MG63 (cell line): Measurements from ENCODE around the gene RPH3AL. TPM values are rescaled to one million over a fixed set of nuclear protein-coding genes. Genes with fewer than 3 reads are reported as not detected.

Experiments
- DNase-seq: peaks from one replicate; pipeline ENCODE4 v3.0.0-alpha.2; 2020
- H3K27me3 ChIP-seq: fragments of 250-450 bp; sonication (Bioruptor Pico); 2 replicates; pipeline ENCODE4 v1.5.1; 2020; ENCODE audit warnings: mild to moderate bottlenecking, moderate library complexity
- H3K36me3 ChIP-seq: fragments of 250-450 bp; sonication (Bioruptor Pico); 2 replicates; pipeline ENCODE4 v1.5.1; 2020; ENCODE audit warnings: mild to moderate bottlenecking, moderate library complexity
- H3K4me3 ChIP-seq: fragments of 250-450 bp; sonication (Bioruptor Pico); 2 replicates; pipeline ENCODE4 v1.5.1; 2020; ENCODE audit warnings: mild to moderate bottlenecking, moderate library complexity
- H3K9me3 ChIP-seq: fragments of 250-450 bp; sonication (Bioruptor Pico); 2 replicates; pipeline ENCODE4 v1.5.1; 2020; ENCODE audit warnings: mild to moderate bottlenecking, moderate library complexity
- total RNA-seq: library from RNA; depleted of rRNA; stranded (reverse); fragments of >200 nt; shearing (Covaris generic); gene quantifications from 2 replicates; pipeline ENCODE4 v1.2.3, GENCODE V29; 2014; ENCODE audit warnings: low replicate concordance

The RPH3AL gene
- total RNA-seq, 1 experiment from 2014 or later, result 2.3 TPM

DNA sequence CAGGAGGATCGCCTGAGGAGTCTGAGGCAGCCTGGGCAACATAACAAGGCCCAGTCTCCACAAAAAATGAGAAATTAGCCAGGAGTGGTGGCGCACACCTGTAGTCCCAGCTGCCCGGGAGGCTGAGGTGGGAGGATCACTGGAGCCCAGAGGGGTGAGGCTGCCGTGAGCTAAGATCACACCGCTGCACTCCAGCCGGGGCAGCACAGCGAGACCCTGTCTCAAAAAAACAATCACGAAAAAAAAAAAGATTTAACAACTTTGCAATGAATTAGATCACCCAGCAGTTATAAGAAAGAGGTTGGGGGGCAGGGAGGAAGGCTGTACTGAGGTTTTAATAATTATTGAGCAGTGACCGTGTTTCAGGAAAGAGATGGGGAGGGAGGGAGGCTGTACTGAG lies 49.4 kb downstream of the RPH3AL start:
- Histone ChIP-seq H3K9me3 (no peaks in the 10 kb centered on the region), H3K36me3 (no peaks in the 10 kb centered on the region)

DNA sequence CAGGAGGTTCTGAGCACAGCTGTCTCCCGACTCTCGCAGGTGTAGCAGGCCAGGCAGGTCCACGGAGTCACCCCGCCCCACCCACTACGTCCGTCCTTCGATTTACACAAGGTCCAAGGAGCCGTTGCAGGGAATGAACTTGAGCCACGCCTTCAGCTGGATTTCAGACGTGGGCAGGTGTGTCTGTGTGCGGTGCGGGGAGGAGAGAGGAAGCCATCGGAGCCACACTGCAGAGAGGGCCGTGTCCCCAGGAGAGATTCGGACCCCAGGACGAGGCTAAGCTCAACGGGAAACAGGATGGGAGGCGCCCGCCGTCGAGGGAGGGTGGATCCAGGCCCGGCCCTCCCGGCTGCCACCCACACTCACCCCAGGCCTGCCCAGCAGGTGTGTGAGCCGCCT lies 50.3 kb downstream of the RPH3AL start:
- H3K27me3 ChIP-seq, result no peaks in the 10 kb centered on the region
- no peaks in the 10 kb centered on the region for H3K36me3 ChIP-seq
- H3K4me3 ChIP-seq, result no peak overlapping the region
- DNase-seq, result no peak
- H3K9me3 ChIP-seq, result no peaks in the 10 kb centered on the region

More for the DNA sequence above, 49.4 kb downstream of the RPH3AL start:
- no peak for DNase-seq
- Histone ChIP-seq H3K4me3 (no peak overlapping the region), H3K27me3 (no peaks in the 10 kb centered on the region)

DNA sequence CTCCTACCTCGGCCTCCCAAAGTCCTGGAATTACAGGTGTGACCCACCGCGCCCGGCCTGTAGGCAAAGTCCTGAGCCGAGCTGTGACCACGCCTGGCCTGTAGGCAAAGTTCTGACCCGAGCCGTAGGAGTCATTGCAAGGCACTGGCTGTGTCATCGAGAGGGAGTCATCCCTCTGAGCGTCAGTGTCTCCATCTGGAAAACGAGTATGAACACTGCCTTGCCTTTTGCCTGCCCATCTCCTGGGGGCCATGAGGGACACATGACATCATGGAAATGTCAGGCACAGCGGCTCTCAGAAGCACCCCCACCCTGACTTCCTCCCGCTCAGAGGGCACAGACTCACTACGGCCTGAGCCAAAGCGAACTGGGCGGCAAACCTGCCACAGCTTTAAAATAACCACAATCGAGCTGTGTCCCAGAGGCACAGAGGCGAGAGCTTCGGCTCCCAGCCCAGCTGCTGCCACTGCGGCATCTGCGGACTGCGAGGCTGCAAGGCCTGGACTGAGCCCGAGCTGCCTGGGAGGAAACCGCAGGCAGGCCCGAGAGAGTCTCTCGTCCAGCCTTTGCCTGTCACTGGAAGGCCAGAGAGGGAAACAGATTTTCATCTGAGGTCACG lies 50.8 kb downstream of the RPH3AL start:
- no peak overlapping the region for H3K4me3 ChIP-seq
- no peak for DNase-seq
- no peaks in the 10 kb centered on the region for H3K36me3 ChIP-seq
- no peaks in the 10 kb centered on the region for H3K9me3 ChIP-seq
- no peaks in the 10 kb centered on the region for H3K27me3 ChIP-seq

DNA sequence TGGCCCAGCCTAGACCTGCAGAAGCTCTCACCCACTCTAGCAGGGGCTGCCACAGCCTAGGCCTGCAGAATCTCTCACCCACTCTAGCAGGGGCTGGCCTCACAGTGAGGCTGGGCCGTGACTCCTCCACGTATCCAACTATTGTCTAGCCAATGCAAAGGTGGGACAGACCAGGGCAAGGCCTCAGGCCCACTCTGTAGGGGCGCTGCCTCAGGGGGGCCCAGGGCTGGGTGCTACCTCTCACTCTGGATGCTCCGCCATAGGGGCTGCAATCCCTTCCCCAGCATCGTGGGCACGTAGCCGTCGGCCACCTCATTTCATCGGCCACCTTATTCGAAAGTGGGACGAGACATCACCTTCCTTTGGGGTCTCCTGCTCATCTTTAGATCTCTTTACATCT lies 51.7 kb downstream of the RPH3AL start:
- H3K4me3 ChIP-seq, result no peak overlapping the region
- no peak for DNase-seq
- no peaks in the 10 kb centered on the region for H3K27me3 ChIP-seq
- no peaks in the 10 kb centered on the region for H3K36me3 ChIP-seq
- H3K9me3 ChIP-seq, result no peaks in the 10 kb centered on the region

DNA sequence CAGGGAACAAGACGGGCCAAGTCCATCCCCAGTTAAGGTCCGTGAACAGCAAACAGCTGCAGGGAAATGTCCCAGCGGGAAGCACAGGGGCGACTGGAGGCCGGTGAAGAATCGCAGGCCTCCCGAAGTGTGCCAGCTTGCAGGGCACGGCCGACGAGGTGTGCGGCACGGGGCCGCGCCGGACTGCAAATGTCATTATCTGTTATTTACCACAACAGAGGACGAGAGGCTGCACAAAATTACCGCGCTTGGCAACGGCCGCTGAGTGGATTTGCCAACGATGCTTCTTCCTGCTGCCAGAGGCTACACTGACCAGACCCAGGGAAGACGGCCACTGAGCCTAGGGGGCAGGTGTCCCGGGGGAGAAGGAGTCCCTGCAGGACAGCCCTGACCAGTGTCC lies 53.1 kb downstream of the RPH3AL start:
- H3K4me3 ChIP-seq, result no peak overlapping the region
- no peaks in the 10 kb centered on the region for H3K36me3 ChIP-seq
- no peaks in the 10 kb centered on the region for H3K9me3 ChIP-seq
- H3K27me3 ChIP-seq, result no peaks in the 10 kb centered on the region
- DNase-seq, result no peak

DNA sequence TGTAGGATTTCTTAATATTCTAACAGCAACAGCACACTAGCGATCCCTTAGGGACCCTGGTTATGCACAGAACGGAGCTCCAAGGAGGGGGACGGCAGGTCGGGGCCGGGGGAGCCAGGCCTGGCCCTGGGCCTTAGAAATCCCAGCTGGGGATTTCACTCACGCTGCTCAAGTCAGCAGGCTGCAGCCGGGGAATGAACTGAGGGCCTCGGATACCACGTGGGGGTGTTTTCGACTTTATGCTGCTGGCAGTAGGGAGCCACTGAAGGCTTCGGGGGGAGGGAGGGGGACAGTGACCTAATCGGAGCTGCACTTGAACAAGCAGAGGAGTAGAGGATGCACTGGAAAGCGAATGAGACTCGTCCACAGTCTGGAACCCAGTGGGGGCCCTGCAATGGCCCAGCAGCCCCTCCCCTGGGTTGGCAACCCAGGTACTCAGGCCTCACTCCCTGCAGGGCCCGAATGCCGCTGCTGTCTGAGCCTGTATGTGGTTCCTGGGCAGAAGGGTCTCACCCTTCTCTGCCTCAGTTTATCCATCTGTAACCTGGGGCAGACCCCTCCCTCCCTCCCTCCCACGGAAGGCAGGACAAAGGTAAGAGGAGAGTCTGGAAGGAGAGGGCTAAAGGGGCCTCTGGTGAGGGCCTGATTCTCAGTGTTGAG lies 53.7 kb downstream of the RPH3AL start:
- no peaks in the 10 kb centered on the region for H3K27me3 ChIP-seq
- H3K9me3 ChIP-seq, result no peaks in the 10 kb centered on the region
- H3K4me3 ChIP-seq, result no peak overlapping the region
- no peak for DNase-seq
- H3K36me3 ChIP-seq, result no peaks in the 10 kb centered on the region

DNA sequence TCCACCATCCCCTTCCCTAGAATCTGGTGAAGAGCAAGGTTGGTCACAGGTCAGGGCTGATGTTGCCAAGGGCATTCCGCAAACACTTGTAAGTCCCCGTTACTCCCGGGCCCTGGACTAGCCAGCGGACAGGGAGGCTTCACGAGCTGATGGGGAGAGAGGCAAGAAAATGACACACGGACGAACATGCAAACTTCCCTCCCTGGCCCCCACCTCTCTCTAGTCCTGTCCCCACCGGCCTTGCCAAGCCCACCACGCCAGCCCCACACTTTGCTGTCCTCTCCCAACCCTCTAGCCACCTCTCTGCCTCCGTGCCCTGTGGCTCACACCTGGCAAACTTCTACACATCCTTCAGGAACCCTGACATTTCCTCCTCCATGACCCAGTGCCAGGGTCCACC lies 54.8 kb downstream of the RPH3AL start:
- Histone ChIP-seq H3K4me3 (no peak overlapping the region), H3K27me3 (no peaks in the 10 kb centered on the region), H3K36me3 (no peaks in the 10 kb centered on the region), H3K9me3 (no peaks in the 10 kb centered on the region)
- DNase-seq, result no peak

DNA sequence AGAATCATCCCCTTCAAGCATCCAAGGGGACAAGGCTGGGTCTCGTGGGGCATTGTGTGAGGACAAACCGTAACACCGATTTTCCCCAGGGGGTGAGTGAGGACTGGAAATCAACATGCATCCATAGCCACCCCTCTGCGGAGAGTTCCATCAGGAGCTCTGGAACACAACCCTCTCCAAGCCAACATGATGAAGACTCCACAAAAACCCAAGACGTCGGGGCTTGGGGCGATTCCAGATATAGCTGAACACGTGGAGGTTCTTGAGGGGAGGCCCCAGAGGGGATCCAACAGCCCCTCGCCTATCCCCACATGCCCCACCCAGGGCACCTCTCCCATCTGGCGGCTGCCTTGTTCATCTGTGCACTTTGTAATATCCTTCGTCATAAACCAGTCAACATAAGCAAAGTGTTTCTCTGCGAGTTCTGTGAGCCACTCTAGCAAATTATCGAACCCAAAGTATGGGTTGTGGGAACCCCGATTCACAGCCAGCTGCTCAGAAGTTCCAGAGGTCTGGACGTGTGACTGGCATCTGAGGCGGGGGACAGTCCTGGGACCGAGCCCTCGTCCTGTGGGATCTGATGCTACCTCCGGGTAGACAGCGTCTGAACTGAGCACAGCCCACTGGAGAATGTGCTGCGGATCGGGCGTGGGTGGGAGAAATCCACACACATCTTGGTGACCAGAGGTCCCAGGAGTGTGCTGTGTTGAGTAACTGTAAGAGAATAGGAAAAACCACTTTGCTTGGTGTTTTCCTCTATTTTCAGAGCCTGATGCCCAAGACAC lies 55.5 kb downstream of the RPH3AL start:
- H3K27me3 ChIP-seq, result no peaks in the 10 kb centered on the region
- H3K36me3 ChIP-seq, result no peaks in the 10 kb centered on the region
- no peak overlapping the region for H3K4me3 ChIP-seq
- H3K9me3 ChIP-seq, result no peaks in the 10 kb centered on the region
- DNase-seq, result no peak

DNA sequence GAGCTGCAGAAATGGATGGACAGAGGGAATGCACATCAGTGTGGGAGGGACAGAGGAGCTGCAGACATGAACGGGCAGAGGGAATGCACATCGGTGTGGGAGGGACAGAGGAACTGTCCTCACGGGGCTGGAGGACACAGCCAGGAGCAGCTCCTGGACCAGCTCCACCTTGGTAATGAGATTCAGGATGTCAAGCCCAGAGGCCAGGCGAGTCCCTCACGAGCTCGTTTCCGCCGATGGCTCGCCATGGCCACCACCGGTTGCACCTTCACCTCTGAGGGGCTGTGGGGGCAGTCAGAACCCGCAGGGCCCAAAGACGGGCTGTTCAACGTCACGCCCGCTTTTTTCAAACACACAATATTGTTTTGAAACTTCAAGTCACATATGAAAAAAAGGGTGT lies 56.2 kb downstream of the RPH3AL start:
- H3K36me3 ChIP-seq, result no peaks in the 10 kb centered on the region
- no peak overlapping the region for H3K4me3 ChIP-seq
- H3K27me3 ChIP-seq, result no peaks in the 10 kb centered on the region
- no peaks in the 10 kb centered on the region for H3K9me3 ChIP-seq
- no peak for DNase-seq

DNA sequence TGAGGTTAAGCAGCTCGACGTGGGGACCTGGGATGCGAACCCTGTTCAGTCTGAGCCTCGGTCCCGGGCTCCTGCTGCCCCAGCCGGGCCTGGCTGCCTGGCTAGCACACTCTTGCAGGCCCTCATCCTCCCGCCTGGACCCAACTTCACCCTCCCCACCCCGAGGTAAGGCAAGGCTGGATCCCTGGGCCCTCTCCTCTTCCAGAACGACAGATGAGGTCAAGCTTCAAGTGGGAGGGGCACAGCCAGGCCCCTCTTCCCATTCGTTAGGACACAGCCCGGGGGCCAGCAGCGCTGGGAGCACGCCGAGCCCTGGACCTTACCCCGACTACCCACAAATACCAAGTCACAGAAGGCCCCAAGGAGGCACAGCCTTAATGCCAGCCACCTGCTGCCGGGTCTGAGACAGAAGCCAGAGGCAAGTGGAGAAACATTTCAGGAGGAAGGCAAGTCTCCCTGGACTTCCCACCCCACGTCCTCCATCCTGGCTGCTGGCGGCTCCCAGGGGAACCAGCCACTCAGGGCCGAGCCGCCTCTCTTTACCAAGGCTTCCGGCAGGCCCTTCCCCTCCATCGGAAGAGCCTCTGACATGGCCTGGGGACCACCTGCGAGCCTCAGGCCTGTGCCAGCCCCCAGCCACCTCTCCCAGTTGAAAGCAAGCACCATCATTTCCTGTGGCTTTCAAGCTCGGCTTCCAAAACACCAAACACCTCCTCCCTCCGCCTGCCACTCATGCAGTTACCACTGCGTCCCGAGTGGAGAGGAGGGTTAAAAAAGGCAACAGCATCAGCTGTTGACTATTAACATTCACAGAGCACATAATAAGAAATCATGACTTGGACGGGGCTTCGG lies 59.9 kb downstream of the RPH3AL start:
- Histone ChIP-seq H3K9me3 (no peaks in the 10 kb centered on the region), H3K36me3 (no peaks in the 10 kb centered on the region), H3K27me3 (no peaks in the 10 kb centered on the region), H3K4me3 (no peak overlapping the region)
- DNase-seq, result no peak

DNA sequence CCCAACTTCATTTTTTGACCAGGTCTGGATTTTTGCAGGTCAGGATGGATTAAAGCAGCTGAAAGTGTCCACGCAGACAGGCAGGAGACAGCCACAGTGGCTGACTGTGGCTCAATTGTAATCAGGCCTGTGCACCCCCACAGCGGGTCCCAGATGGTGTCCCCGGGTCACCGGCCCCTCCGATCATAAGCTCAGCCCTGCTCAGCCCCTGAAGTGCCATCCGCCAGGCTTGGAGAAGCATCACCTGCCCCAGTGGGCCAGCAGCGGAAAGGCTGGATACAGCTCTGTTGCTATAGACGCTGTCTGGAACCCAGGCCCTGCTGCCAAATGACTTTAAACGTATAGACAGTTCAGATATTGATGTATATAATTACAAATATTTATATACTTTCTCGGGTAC lies 60.6 kb downstream of the RPH3AL start:
- Histone ChIP-seq H3K36me3 (no peaks in the 10 kb centered on the region), H3K4me3 (no peak overlapping the region), H3K9me3 (no peaks in the 10 kb centered on the region), H3K27me3 (no peaks in the 10 kb centered on the region)
- DNase-seq, result no peak

DNA sequence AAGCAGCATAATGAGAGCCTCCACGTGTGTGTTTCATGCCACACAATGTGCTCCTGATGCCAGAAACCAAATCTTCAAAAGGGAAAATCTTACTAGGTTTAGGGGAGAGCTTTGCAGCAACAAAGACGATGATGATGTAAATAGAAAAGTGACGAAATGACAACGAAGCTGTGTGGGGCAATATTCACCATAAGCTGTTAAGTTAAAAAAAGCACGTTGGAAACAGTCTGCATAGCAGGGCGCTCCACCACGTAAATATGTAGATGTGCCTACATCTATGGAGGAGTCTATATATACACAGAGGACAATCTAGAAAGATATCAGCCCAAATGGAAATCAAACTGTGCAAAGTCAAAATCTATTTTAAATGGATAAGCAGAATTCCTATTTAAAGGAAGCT lies 61.0 kb downstream of the RPH3AL start:
- Histone ChIP-seq H3K4me3 (no peak overlapping the region), H3K9me3 (no peaks in the 10 kb centered on the region), H3K27me3 (no peaks in the 10 kb centered on the region), H3K36me3 (no peaks in the 10 kb centered on the region)
- no peak for DNase-seq

DNA sequence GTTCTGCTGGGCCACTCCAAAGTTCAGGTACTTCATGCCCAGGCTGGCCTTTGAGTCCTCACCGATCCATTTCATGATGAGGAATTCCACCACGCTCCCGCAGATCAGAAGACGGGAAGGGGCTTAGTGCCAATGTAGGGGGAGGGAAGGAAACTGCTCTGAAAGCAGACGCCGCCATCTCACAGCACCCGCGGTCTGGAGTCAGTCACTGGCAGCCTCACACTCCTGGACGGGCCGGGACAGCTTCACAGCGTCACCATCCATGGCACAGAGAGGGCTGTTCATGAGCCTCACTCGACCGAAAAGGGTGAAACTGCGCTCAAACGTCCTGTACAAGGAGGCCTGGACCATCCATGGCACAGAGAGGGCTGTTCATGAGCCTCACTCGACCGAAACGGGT lies 62.0 kb downstream of the RPH3AL start:
- H3K9me3 ChIP-seq, result no peaks in the 10 kb centered on the region
- no peaks in the 10 kb centered on the region for H3K36me3 ChIP-seq
- H3K27me3 ChIP-seq, result no peaks in the 10 kb centered on the region
- DNase-seq, result no peak
- H3K4me3 ChIP-seq, result no peak overlapping the region

DNA sequence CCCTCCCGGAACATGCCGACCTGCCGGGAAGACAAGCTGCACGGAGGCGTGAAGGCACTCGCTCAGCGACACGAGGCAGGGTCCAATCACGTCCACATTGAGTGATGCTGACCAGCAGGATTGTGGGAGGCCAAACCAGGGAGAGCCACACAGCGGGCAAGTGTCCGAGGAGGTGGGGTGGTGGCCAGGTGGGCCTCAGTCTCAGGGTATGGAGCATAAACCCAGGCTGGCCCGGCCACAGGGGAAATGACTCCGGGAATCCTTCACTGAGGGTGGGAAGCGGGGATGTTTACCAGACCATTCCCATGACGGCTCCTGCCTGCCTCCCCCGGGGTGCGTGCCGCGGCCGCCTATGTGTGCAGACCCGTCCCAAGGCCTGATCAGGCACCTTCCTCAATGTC lies 62.5 kb downstream of the RPH3AL start:
- H3K27me3 ChIP-seq, result no peaks in the 10 kb centered on the region
- no peak for DNase-seq
- no peak overlapping the region for H3K4me3 ChIP-seq
- H3K9me3 ChIP-seq, result no peaks in the 10 kb centered on the region
- H3K36me3 ChIP-seq, result no peaks in the 10 kb centered on the region

DNA sequence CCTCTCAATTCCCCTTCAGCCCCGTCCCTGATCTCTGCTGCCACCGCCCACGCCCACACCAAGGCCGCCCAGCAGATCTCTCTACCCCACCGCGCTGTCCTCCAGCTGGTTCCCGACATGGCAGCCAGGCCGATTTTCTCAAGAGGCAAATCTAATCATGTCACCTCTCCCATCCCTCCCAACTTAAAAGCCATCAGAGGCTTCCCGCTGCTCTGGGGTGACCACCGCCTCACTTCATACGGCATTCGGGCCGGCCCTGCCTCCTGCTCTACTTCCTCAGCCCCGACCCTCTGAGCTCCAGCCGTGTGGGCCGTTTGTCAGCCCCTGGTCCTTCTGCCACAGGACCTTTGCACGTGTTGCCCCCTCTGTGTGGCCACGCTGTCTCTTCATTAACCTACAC lies 63.2 kb downstream of the RPH3AL start:
- H3K36me3 ChIP-seq, result no peaks in the 10 kb centered on the region
- no peaks in the 10 kb centered on the region for H3K9me3 ChIP-seq
- H3K27me3 ChIP-seq, result no peaks in the 10 kb centered on the region
- H3K4me3 ChIP-seq, result no peak overlapping the region
- DNase-seq, result no peak

DNA sequence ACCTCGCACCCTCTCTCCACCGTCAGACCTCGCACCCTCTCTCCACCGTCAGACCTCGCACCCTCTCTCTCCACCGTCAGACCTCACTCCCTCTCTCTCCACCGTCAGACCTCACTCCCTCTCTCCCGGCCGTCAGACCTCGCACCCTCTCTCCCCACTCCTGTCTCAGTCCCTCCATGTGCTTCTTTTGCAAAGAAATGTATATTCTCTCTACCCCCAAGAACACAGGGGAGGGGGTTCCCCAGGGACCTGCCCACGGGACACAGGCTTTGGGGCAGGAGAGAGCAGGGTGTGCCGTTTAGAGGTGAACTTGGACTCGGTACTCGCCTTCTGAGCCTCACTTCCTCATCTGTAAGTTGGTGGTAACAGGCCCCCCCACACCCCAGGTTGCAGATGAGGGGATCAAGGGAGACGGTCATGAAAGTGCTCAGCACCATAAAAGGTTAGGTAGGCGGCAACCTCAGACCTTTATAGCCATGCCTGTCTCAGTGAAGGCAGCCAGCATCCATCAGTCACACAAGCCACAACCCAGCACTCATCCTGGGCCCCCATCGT lies 63.7 kb downstream of the RPH3AL start:
- Histone ChIP-seq H3K4me3 (no peak overlapping the region), H3K27me3 (no peaks in the 10 kb centered on the region), H3K9me3 (no peaks in the 10 kb centered on the region), H3K36me3 (no peaks in the 10 kb centered on the region)
- no peak for DNase-seq

DNA sequence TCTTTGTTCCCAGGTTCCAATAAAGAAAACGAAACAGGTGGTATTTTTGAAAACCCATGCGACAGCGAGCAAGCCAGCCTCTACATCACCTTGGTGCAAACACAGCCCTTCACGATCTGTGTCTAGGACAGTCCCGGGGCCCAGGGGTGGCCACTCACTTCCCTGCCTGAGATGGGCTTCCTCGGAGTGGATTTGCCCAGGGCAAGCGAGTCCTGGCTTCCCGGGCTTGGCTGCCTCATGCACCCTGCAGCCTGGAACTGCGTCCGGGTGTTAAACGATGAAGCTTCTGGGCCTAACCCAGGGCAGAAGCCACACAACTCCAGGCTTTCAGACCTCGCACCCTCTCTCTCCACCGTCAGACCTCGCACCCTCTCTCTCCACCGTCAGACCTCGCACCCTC lies 66.0 kb downstream of the RPH3AL start:
- no peak for DNase-seq
- Histone ChIP-seq H3K27me3 (no peaks in the 10 kb centered on the region), H3K4me3 (no peak overlapping the region)

More for the DNA sequence above, 66.0 kb downstream of the RPH3AL start:
- no peaks in the 10 kb centered on the region for H3K9me3 ChIP-seq
- H3K36me3 ChIP-seq, result no peaks in the 10 kb centered on the region
